Nephron (organoid): ENCODE measurements around the gene PFDN1.

ENCODE experiments used
- H3K27ac Mint-ChIP-seq, 3 experiments: 2 replicates each; pipeline ENCODE4 v1.8.0; 2020; ENCODE audit warnings: mixed read lengths in 3 of 3, mild to moderate bottlenecking in 2 of 3, moderate library complexity in 1 of 3
- H3K27me3 Mint-ChIP-seq: 2 replicates; pipeline ENCODE4 v1.8.0; 2021; ENCODE audit warnings: low read depth, mild to moderate bottlenecking, moderate library complexity, mixed read lengths
- H3K36me3 Mint-ChIP-seq: 2 replicates; pipeline ENCODE4 v1.8.0; 2020; ENCODE audit warnings: low read depth, mixed read lengths
- H3K4me1 Mint-ChIP-seq: 2 replicates; pipeline ENCODE4 v1.8.0; 2020; ENCODE audit warnings: mixed read lengths
- H3K4me3 Mint-ChIP-seq, 3 experiments: 2 replicates each; pipeline ENCODE4 v1.8.0; 2020; ENCODE audit warnings: mild to moderate bottlenecking in 3 of 3, mixed read lengths in 3 of 3, moderate library complexity in 2 of 3
- H3K9me3 Mint-ChIP-seq: 2 replicates; pipeline ENCODE4 v1.8.0; 2020; ENCODE audit warnings: mixed read lengths
- CTCF ChIP-seq, 3 experiments: fragments of 200-600 bp; sonication (generic); IDR thresholded peaks; one replicate each; pipeline ENCODE4 v1.5.0; 2021; ENCODE audit warnings: antibody characterized with exemption in 3 of 3; ENCODE audit not compliant: unreplicated experiment in 3 of 3

PFDN1 gene

GRCh38 chr5:140319833-140320232, 16.9 kb upstream of the PFDN1 start:
- H3K9me3 Mint-ChIP-seq: no peaks in the 10 kb centered on the region
- H3K36me3 Mint-ChIP-seq: no peaks in the 10 kb centered on the region
- no peak for TF ChIP-seq CTCF (IDR thresholded peaks at IDR 0.05; ENCODE audit: unreplicated experiment in 3 of 3)
- no peak overlapping the region for H3K27ac Mint-ChIP-seq
- peaks cover 22% of the 10 kb centered on the region for H3K4me1 Mint-ChIP-seq
- H3K27me3 Mint-ChIP-seq: peaks cover 4% of the 10 kb centered on the region
- no peak overlapping the region for H3K4me3 Mint-ChIP-seq

GRCh38 chr5:140318792-140319191, 15.9 kb upstream of the PFDN1 start:
- no peaks in the 10 kb centered on the region for H3K36me3 Mint-ChIP-seq
- H3K4me3 Mint-ChIP-seq: no peak overlapping the region
- H3K9me3 Mint-ChIP-seq: no peaks in the 10 kb centered on the region
- H3K27me3 Mint-ChIP-seq: no peaks in the 10 kb centered on the region
- no peak for TF ChIP-seq CTCF (IDR thresholded peaks at IDR 0.05; ENCODE audit: unreplicated experiment in 3 of 3)
- H3K27ac Mint-ChIP-seq: no peak overlapping the region
- H3K4me1 Mint-ChIP-seq: peaks cover 11% of the 10 kb centered on the region

GRCh38 chr5:140317859-140318258, 15.0 kb upstream of the PFDN1 start:
- H3K36me3 Mint-ChIP-seq: no peaks in the 10 kb centered on the region
- no peak for TF ChIP-seq CTCF (IDR thresholded peaks at IDR 0.05; ENCODE audit: unreplicated experiment in 3 of 3)
- H3K27me3 Mint-ChIP-seq: peaks cover 2% of the 10 kb centered on the region
- H3K27ac Mint-ChIP-seq: no peak overlapping the region
- no peak overlapping the region for H3K4me3 Mint-ChIP-seq
- no peaks in the 10 kb centered on the region for H3K9me3 Mint-ChIP-seq
- H3K4me1 Mint-ChIP-seq: peaks cover 4% of the 10 kb centered on the region

- TF ChIP-seq CTCF (IDR thresholded peaks at IDR 0.05; ENCODE audit: unreplicated experiment in 3 of 3): no peak
- H3K9me3 Mint-ChIP-seq: no peaks in the 10 kb centered on the region
- H3K36me3 Mint-ChIP-seq: no peaks in the 10 kb centered on the region
- no peak overlapping the region for H3K27ac Mint-ChIP-seq
- peaks cover 27% of the 10 kb centered on the region for H3K4me1 Mint-ChIP-seq
- H3K4me3 Mint-ChIP-seq: no peak overlapping the region
- H3K27me3 Mint-ChIP-seq: peaks cover 4% of the 10 kb centered on the region
These were observed 9.9 kb upstream of the PFDN1 start for GRCh38 chr5:140312791-140313189.

- H3K27me3 Mint-ChIP-seq: peaks cover 4% of the 10 kb centered on the region
- H3K4me1 Mint-ChIP-seq: peaks cover 27% of the 10 kb centered on the region
- H3K4me3 Mint-ChIP-seq: no peak overlapping the region
- no peak for TF ChIP-seq CTCF (IDR thresholded peaks at IDR 0.05; ENCODE audit: unreplicated experiment in 3 of 3)
- H3K27ac Mint-ChIP-seq: peak overlapping the region in 2 of 3 experiments; percentile 10 to 52
- no peaks in the 10 kb centered on the region for H3K36me3 Mint-ChIP-seq
- no peaks in the 10 kb centered on the region for H3K9me3 Mint-ChIP-seq
These were observed 9.3 kb upstream of the PFDN1 start for GRCh38 chr5:140312067-140312790.

- Mint-ChIP-seq H3K4me3 (no peak overlapping the region), H3K4me1 (peaks cover 27% of the 10 kb centered on the region), H3K27me3 (peaks cover 7% of the 10 kb centered on the region), H3K36me3 (no peaks in the 10 kb centered on the region), H3K9me3 (no peaks in the 10 kb centered on the region), H3K27ac (peak overlapping the region in 2 of 3 experiments; percentile 28 to 52)
- TF ChIP-seq CTCF (IDR thresholded peaks at IDR 0.05; ENCODE audit: unreplicated experiment in 3 of 3): no peak
These were observed 8.1 kb upstream of the PFDN1 start for GRCh38 chr5:140311011-140311467.
